ENCODE results near the gene CCM2.

CCM2 gene

DNA sequence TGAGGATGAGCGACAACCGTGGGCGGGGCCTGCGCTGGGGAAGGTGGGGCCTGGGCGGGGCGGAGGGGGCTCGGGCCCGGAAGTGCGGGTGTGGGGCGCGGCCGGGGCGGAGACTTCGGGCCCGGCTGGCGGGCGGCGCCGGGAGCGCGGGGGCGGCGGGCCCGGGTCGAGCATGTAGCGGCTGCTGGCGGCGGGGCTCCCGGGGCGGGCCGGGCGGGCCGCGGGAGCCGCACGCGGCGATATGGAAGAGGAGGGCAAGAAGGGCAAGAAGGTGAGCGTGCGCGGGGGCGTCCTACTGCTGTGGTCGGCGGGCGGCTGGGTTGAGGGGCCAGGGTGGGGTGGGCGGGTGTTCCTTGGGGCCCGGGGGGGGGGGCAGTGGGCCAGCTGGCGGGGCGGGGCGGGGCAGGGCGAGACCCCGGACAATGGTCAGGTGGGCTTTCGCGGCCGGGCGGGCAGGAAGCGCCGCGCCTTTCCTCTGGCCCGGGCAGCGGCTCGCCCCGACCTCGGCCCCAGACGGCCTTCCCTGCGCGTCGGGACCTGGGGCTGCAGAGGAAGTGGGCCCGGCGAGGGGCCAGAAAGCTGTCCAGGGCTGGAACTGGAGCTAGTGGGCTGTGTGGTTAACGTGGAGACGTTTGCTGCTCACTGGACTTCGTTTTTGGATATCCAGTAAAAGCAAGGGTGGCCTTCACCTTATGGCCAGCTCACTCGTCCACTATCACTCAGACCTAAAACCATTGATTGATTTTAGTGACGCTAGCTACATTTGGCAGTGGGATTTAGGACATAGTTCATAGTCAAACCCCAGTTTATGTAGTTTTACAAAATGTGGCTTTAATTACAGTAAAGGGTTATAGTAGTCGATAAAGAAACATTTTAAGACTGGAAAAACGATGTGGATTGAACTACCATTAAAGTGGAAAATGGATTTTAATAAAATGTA, at the start of gene CCM2:
Gene CCM2 (plus strand): TSS at position 109 of the 940 bp plus-strand sequence. CDS start 133 bp downstream, at position 242.
- no peak for DNase-seq

DNA sequence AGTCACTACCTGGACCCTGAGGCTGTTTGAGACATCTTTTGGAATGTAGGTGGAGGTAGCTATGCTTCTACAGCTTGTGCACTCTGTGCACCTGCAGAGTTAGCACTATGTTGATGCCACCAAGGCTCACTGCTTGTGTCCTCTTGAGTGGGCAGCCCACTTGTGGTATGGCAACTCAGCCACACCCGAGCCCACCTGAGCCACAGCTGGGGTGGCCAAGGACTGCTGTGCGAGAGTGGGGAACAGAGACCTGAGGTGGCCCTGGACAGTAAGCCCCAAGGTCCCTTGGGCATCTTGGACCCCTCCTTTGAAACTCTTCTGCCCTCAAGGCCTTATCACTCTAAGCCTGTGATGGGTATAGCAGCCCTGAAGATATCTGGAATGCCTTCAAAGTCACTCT, 46.8 kb upstream of the CCM2 start:
- no peak for DNase-seq

DNA sequence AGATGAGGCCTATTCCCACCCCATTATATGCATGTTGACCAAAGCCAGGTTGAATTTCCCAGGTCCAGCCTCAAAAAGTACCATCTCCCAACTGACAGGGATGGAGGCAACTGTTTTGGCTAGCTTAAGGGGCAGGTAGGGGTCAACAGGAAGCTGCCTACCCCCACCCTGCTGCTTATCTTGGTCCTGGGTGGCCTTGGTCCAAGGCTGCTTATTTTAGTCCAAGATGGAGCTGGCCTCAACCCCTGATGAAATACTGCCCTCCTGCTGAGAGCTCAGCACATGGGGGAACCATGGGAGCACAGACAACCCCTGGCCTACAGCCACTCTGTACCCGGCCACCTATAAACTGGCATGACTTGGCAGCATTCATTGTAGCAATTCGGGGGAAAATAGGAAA, 44.3 kb upstream of the CCM2 start:
- no peak for DNase-seq

DNA sequence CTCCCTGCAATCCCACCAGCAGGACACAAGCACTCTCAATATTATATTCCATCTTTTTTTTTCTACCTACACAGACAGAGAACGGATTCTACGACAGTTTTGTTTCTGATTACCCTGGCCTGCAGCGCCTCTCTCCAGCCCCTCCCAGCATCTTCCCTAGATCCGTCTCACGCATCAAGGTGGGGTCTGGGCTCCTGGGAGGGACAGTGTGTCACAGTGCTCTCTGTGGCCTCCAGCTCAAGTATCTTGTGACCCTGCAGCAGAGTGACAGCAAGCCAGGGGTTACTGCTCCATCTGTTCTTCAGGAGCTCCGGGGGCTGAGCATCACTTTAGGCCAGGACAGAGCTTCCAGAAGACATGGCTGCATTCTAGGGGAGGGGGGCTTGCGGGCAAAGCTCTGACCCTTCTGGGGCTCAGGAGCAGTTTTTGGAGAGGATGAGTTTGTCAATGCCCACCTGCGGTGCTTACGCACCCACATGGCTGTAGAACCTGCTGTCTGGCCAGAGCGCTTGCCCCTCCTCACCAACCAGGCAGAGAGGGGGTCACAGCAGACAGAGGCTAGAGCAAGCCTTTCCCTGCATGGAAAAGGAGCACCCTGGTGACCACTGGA, 43.7 kb upstream of the CCM2 start:
- no peak for DNase-seq

DNA sequence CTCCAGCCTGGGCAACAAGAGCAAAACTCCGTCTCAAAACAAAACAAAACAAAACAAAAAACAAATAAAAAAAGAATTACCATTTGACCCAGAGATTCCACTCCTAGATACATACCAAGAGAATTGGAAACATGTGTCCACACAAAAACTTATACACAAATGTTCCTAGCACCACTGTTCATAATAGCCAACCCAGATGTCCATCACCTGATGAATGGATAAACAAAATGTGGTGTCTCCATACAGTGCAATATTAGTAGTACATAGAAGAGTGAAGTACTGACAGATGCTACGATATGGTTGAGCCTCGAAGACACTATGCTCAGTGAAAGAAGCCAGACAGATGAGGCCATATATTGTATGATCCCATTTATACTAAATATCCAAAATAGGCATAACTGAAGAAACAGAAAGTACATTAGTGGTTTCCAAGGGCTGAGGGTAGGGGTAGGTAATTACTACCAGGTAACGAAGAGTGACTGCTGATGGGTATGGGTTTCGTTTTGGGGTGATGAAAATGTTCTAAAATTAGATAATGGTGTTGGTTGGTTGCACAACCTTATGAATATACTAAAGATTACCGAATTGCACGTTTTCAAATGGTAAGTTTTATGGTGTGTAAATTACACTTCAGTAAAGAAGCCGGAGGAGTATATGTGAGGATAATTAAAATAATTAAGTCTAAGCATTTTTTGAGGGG, 41.2 kb upstream of the CCM2 start:
- no peak for DNase-seq

DNA sequence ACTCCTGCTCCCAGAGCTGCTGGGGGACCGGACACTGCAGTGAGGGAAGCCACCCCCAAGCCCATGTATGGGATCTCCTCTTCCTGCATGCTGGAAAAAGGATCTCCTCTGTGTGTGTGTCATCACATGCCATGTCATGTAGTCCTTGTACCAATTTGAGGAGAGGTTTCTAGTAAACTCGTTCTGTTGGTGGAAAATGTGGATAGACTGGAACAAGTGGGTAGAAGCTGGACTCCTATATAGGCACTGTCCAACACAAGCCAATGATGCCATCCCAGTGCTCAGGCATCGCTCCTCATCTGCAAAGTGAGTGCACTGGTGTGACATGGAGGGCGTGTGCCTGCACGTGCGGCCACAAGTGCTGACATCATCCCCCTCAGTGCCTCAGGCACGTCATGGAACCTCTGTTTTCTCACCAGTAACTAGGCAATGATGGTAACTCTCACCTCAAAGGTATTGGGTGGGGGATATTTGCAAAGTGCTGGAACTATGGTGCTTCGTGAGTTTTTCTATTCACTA, 40.5 kb upstream of the CCM2 start:
- no peak for DNase-seq

DNA sequence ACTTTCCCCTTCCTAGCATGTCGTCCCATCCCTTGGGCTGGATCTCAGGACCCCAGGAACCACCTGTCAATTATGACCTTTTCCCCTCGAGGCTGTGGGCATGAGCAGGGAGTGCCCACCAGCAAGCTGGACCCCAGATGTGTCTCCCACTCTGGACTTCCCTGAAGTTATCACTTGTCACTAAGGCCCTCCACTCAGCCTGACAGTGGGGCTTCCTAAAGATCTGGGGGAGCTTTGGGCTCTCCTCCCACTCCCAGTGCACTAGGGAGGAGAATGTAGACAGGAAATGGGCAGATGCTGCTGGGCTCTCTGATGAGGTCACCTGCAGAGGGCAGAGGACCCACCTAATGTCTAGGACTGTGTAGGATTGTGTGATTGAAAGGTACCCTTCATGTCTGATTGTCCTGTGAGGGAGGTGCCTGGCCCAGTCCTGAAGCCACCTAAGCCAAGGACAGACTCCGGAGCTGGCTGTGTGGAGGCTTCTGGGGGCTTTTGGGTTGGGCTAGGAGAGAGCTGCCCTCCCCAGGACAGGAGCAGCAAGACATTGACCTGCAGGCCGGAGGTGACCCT, 39.9 kb upstream of the CCM2 start:
- DNase-seq, result no peak

DNA sequence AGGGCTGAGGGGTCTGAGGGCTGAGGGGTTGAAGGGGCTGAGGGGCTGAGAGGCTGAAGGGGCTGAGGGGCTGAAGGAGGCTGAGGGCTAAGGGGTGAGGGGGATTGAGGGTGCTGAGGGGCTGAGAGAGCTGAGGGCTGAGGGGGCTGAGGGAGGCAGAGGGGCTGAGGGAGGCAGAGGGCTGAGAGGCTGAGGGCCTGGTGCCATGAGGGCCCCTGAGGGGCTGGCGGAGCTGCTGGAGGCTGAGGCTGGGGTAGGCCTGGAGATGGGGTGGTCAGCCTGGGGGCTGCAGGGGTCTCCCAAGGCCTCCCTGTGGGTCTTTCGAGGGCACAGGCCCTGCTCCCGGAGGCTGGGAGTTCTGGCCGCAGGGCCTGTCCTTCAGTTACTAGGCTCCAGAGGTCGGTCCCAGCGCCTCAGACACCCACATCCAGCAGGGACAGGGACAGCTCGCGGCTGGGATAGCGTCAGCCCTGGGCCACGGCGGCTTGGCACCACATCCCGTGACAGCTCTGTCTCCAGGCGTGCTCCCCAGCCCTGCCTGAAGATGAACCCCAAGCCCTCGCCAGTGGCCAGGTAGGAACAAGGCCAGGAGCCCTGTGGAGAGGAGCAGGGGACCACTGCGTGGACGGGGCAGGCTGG, 38.0 kb upstream of the CCM2 start:
- DNase-seq, result no peak

DNA sequence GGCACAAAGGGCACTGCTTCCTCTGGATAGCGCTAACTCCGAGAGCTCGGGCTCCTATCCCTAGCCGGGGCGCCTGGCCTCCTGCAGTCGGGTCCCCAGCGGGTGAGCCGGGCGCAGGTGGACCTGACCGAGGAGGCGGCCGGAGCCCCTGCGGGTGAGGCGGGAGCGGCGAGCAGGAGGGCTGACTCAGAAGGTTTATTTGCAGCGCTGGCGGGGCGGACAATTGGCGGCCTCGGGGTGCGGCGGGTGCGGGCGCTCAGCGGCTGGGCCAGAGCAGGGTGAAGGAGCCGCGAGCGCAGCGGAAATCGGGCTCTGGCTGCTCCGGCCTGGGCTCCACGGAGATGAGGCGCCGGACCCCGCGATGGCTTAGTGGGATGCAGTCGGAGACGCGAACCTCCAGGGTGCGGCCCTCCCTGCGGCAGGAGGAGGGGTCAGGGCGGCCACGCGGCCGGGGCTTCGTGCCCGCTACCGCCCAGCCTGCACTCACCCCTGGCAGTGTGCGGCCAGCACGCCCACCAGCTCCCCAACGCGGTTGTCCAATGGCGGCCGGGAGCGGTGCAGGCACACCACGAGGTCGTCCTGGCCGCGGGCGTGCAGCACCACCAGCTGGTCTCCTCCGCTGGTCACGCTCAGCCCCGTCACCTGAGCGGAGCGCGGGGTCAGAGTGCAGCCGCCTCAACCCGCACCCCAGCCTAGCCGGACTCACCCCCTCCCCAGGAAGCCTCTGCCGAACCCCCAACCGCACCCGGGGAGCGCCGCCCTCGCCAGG, 37.3 kb upstream of the CCM2 start:
- DNase-seq, result no peak

DNA sequence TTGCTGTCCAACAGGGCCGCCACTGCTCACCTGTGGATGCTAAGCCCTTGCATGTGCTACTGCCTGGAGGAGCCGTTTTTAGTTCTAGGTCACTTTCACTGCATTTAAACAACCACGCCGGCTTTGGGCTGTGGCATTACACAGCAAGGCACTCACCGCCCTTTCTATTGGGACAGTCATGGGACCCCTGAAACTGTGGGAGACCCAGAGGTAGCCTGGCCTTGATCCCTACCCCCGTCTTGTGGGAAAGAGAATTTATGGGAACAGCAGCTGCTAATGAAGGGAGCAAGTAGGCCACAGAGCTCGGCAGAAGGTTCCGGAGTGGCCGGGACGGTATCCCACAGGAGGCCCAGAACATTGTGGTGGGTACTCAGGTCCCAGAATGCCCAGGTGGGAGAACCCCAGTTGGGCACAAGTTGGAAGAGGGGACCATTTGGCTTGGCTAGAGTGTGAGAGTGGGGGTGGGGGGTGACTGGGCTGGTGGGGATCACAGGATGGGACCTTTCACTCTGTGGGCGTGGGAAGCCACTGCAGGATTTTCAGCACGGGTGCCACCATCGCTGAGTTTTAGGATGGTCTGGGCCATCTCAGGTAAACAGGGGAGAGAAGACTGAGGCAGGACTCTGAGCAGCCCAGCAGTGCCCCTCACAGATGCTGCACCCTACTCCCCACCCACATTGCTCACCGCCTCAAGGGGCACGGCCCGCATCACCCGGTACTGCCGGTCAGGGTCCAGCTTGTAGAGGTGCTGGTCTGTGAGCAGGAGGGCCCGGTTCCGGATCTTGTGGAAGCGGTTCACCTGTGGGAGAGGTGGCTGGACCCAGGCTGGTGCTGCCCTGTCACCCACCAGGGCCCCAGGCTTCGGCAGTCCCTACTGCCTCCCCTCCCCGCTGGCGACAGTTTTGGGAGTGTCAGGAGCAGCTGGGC, 36.4 kb upstream of the CCM2 start:
- DNase-seq, result no peak

DNA sequence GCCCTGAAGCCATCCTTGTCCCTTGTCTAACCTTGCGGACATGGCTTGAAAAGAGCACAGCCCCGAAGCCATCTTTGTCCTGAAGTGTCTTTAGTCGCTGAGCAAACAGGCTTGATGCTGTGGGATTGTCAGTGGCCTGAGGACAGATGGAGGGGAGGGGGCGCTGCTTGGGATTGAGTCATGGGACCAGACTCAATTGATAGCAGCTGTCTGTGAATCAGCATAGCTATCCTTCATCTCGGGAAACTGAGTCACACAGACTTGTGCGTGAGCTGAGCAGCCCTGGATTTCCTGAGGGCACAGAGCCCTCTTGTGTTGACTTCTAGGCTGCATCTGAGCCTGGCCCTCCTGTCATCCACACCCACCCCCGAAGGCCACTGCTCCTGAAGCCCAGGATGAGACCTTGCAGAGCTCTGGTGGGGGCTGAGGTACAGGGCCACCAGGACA, 35.6 kb upstream of the CCM2 start:
- no peak for DNase-seq

DNA sequence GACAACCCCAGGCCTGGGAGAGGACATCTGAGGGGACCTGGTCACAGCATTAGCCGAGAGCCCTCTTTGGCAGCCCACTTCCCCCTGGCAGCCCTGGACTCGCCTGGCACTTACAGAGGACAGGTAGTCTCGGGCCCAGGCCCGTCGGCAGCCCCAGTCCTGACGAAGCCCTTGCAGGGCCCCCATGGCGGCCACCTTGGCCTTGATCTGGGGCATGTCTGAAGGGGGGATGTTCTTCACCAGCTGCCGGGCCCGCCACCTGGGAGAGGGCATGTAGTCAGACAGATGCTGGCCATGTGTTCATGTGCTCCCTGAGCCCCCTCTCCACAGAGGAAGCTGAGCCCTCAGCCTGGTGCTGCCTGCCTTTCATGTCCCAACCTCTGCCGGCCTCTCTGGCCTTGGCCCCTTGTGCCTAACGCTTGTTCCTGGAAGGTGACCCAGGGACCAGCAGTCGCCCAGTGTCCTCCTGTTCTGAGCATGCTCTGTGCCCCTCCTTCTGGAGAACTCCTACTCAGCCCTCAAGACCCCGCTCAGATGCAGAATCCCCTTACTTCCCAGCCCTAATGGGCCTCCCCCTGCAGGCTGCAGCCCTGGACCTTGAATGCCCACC, 35.1 kb upstream of the CCM2 start:
- DNase-seq, result no peak

DNA sequence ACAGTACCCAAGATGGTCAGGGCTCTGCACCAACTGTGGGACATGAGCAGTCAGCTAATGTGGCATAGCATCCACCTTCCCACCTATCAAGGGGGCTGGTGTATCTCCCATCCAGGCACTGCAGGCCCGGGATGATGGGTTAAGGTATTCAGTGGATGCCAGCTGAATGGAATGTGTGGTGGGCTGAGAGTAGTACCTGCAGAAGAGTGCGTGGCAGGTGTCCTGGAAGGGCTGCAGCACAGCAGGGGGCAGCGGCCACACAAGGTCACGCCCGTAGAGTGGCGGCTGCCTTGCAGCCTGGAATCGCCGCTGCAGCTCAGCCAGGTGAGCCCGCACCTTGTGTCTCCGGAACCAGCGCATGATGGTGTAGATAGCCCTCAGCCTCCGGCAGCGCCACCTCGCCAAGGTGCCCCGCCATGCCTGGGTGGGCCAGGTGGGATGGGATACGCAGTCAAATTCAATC, 34.5 kb upstream of the CCM2 start:
- no peak for DNase-seq

DNA sequence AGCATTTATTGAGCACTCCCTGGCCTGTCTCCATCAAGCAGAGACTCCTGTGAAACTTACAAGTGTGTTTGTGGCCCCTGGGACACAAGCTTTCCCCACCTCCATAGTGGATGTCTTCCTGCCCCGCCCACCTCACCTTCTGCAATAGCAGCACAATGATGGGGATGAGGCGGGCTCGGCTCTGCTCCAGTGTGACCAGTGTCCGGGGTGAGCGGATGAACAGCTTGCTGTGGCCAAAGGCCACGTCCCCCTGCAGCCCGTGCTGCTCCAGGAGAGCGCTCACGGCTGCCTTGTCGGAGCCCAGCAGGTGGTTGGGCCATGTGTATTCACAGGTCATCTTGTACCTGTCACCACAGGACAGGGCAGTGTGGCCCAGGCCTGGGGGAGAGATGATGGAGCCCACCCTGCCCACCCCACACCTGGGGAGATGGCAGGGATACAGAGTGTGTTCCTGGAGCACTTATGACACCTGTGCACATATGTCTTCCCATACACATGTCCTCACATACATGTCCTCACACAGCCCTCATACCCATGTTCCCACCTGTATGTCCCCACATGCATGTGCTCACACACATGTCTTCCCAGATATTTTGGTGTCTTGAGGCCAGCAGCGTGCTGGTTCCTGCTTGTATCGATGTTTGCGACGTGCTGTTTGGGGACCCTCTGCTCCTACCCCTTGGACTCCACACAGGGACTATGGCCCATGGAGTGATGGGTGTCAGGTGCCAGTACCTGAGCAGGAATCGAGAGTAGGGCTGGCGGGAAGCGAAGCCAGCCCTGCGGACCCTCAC, 33.9 kb upstream of the CCM2 start:
- DNase-seq, result no peak

DNA sequence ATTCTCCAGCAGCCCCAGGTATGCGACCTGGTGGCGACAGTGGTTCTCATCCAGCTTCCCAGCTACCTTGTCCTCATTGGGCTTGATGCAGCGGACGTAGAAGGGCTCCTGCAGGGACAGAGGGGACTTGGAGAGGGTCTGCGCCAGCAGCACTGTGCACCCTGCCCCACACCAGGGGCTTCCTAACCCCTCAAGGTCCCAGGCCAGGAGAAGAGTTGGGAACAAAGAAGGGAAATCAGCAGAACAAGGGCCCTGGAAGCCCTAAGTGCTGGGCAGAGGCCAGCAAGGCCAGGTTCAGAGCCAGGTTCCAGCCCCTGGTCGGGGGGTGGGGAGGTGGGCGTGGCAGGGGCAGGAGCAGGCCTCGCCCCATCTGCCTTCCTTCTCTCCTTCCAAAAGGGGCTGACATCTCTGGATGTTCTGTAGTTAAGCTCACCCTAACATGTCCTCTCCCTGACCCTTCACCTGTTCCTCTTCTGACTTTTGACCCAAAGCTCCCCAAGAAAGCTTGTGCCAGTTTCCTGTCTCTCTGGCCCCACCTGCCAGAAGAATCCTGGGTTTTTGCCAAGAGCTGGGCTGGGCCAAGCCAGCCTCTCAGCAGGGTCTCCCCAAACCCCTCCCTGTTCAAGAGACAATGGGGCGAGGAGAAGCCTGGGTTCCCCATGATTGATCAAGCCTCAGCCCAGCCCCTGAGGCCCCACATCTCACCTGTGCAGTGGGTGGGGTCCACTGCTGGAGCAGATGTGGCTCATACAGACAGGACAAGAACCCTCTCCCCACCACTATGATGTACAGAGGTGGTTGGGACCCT, 33.1 kb upstream of the CCM2 start:
- peak; percentile 41 for DNase-seq

DNA sequence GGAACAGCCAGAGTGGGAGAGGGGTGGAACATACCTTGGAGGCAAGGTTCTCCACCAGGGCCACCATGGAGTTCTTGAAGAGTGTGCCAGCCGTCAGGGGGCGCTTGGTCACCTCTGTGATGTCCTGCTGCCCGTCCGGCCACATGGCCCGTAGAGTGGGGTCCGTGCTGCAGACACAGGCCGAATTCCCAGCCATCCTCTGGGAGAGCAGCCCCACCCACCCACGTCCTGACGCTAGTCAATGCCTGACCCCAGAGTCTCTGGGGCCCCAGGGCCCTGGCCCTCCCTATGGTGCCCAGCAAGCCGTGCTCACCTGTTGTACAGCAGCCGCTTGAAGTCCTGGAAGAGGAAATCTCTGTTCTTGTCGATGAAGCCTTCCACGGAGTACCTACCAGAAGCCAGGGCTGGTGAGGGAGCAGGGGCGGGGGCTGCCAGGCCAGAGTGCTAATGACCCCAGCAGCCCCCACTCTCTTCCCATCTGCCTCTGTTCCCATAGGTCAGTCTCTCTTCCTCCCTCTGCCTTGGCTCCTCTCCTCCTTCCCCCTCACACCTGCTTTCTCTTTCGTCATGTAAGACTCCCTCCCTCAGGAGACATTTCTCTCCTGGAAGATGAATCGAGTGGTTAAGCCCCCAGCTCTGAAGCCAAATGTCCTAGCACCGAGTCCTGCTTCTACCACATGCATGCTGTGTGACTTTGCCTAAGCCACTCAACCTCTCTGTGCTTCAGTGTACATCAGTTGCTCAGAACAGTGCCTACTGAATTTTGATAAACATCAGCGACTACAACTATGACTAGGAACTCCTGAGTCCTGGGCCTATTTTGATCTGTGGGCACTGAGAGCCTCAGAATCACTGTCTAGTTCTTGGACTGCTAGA, 32.2 kb upstream of the CCM2 start:
- no peak for DNase-seq

DNA sequence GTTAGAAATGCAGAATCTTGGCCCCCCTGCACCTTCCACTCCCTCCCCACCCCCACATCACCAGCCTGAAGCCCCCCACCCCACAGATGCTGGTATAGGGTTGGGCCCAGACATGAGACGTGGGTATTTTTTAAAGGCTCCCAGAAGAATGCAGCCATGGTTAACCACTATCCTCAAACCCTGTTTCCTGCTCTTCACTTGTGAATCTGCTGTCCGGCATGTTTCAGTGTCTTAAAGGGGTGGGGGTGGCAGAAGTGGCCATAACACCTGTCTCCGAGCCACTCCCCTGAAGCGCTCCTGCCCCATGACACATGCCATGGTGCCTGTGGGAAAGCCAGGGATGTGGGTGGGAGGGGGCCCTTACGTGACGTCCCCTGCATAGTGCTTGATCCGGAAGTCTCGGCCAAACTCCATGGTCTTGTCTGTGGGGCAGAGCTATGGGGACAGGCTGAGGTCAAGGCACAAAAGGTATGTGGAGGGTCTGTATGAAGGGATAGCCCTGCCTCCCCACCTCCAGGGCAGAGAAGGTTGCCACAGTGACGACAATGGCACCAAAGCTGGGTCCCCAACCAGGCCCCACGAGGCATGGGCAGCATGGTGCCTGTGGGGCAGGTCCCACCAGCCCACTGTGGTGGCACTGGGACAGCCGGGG, 30.8 kb upstream of the CCM2 start:
- DNase-seq, result no peak
